Aorta (tissue), 5 donors: ENCODE results near the gene CYFIP2. TPM values are rescaled to one million over a fixed set of nuclear protein-coding genes. Genes with fewer than 3 reads are reported as not detected.
A peak's percentile ranks its signal among the peaks of the same experiment; 100 is the strongest.

Experiments used
- ATAC-seq: fragments of 200-7000 bp; cut with Tn5 transposase; one replicate; pipeline ENCODE4 v1.9.1; 2022; ENCODE audit warnings: moderate library complexity; ENCODE audit not compliant: low FRiP score
- DNase-seq, 2 donors: peaks; one replicate each; pipeline ENCODE4 v3.0.0-alpha.2; 2020
- H3K27ac ChIP-seq, 2 donors: one replicate each; pipeline ENCODE4 v1.5.1; 2013; ENCODE audit warnings: low read length in 2 of 2, mild to moderate bottlenecking in 2 of 2, moderate library complexity in 2 of 2, control low read depth in 1 of 2, inconsistent platforms in 1 of 2, low read depth in 1 of 2
- H3K27me3 ChIP-seq, 2 donors: one replicate each; pipeline ENCODE4 v1.6.1; 2013; ENCODE audit warnings: control low read depth in 1 of 2, low read length in 1 of 2, mild to moderate bottlenecking in 1 of 2, moderate library complexity in 1 of 2; ENCODE audit not compliant: insufficient read depth in 2 of 2, control insufficient read depth in 1 of 2
- H3K36me3 ChIP-seq, 2 donors: one replicate each; pipeline ENCODE4 v1.6.1; 2013; ENCODE audit warnings: control low read depth in 1 of 2, low read length in 1 of 2, mild to moderate bottlenecking in 1 of 2; ENCODE audit not compliant: insufficient read depth in 2 of 2, control insufficient read depth in 1 of 2
- H3K4me1 ChIP-seq, 2 donors: one replicate each; pipeline ENCODE4 v1.6.1; 2013; ENCODE audit warnings: low read length in 2 of 2, control low read depth in 1 of 2, mild to moderate bottlenecking in 1 of 2, moderate library complexity in 1 of 2; ENCODE audit not compliant: insufficient read depth in 2 of 2, control insufficient read depth in 1 of 2
- H3K4me3 ChIP-seq, 2 donors: one replicate each; pipeline ENCODE4 v1.5.1; 2013; ENCODE audit warnings: low read length in 2 of 2, control low read depth in 1 of 2, mild to moderate bottlenecking in 1 of 2
- H3K9me3 ChIP-seq: one replicate; pipeline ENCODE4 v1.6.1; 2013; ENCODE audit warnings: mild to moderate bottlenecking, low read length; ENCODE audit not compliant: control insufficient read depth
- WGBS, 2 donors: extraction: QIAGEN DNeasy Blood & Tissue Kit; methylation state at CpG; one replicate each; pipeline ENCODE4 v1.1.7; 2013; 5-methylcytosine and 5-hydroxymethylcytosine counted together
- intact Hi-C, 2 donors: fragments of 100-400 bp; cut with DNase I; formaldehyde crosslinking; loops; one replicate each; pipeline versions ENCODE4 v1.14.2 to v1.15.0; 2022
- polyA plus RNA-seq, 2 donors: library from polyadenylated mRNA; stranded (reverse); fragments of 200-250 nt; gene quantifications; one replicate each; pipeline ENCODE4 v1.2.3, GENCODE V29; 2013
- total RNA-seq, 2 donors: library from RNA; stranded (reverse); fragmentation: NEBNext Ultra II Directional; extraction: Animal tissue kit (Norgen Biotek cat#: 25700); gene quantifications; one replicate each; pipeline ENCODE4 v1.2.1, GENCODE V29; 2021
- donor health status: healthy with polysubstance abuse.
- donor health status: Bipolar disorder and iron deficiency.
- donor health status: DM: no; HTN: no; CAD: no.
- donor health status: DM: no; HTN: no; CAD: no.
- donor health status: DM: yes; HTN: yes; CAD: no.

The CYFIP2 gene
- total and polyA plus RNA-seq, 4 donors: 42.0 to 144 (median 113) TPM

- no peaks in the 10 kb centered on the region for H3K9me3 ChIP-seq
- no peaks in the 10 kb centered on the region for H3K4me1 ChIP-seq
- H3K4me3 ChIP-seq: no peak overlapping the region
- DNase-seq: no peak
- H3K27me3 ChIP-seq: no peaks in the 10 kb centered on the region
- no peak for ATAC-seq
- WGBS, 2 donors: 57 to 62% methylated on average over 8 of the region's 8 CpGs
- no peaks in the 10 kb centered on the region for H3K36me3 ChIP-seq
- no peak overlapping the region for H3K27ac ChIP-seq
- intact Hi-C loops: no loop called here
Observed at GRCh38 chr5:157267761-157268480, 2.0 kb downstream of the CYFIP2 start.

GRCh38 chr5:157269165-157269671 lies 3.3 kb downstream of the CYFIP2 start:
- no peaks in the 10 kb centered on the region for H3K4me1 ChIP-seq
- intact Hi-C loops: no loop called here
- no peaks in the 10 kb centered on the region for H3K27me3 ChIP-seq
- 80 to 82% methylated on average over 6 of the region's 6 CpGs for WGBS, 2 donors
- H3K9me3 ChIP-seq: no peaks in the 10 kb centered on the region
- DNase-seq (no peak), ATAC-seq (no peak)
- no peak overlapping the region for H3K4me3 ChIP-seq
- no peaks in the 10 kb centered on the region for H3K36me3 ChIP-seq
- H3K27ac ChIP-seq: no peak overlapping the region

- Histone ChIP-seq H3K27me3 (no peaks in the 10 kb centered on the region), H3K36me3 (no peaks in the 10 kb centered on the region), H3K4me1 (no peaks in the 10 kb centered on the region), H3K27ac (no peak overlapping the region), H3K4me3 (no peak overlapping the region), H3K9me3 (no peaks in the 10 kb centered on the region)
- 89 to 95% methylated on average over 4 of the region's 4 CpGs for WGBS, 2 donors
- DNase-seq (no peak), ATAC-seq (no peak)
- intact Hi-C loops: no loop called here
Observed at GRCh38 chr5:157269761-157270272, 3.9 kb downstream of the CYFIP2 start.

GRCh38 chr5:157270771-157271170 lies 4.8 kb downstream of the CYFIP2 start:
- DNase-seq (no peak), ATAC-seq (no peak)
- Histone ChIP-seq H3K9me3 (no peaks in the 10 kb centered on the region), H3K36me3 (no peaks in the 10 kb centered on the region), H3K27me3 (no peaks in the 10 kb centered on the region), H3K4me3 (no peak overlapping the region), H3K4me1 (no peaks in the 10 kb centered on the region), H3K27ac (no peak overlapping the region)
- 74 to 81% methylated on average over 3 of the region's 3 CpGs for WGBS, 2 donors
- intact Hi-C loops: no loop called here

- H3K36me3 ChIP-seq: no peaks in the 10 kb centered on the region
- ATAC-seq (peak; percentile 45), DNase-seq (peak in 1 of 2 donors; percentile 61)
- no peaks in the 10 kb centered on the region for H3K27me3 ChIP-seq
- intact Hi-C loops: no loop called here
- no peak overlapping the region for H3K4me3 ChIP-seq
- H3K4me1 ChIP-seq: no peaks in the 10 kb centered on the region
- no peaks in the 10 kb centered on the region for H3K9me3 ChIP-seq
- H3K27ac ChIP-seq: no peak overlapping the region
- 92% methylated on average over 12 of the region's 12 CpGs for WGBS, 2 donors
Observed at GRCh38 chr5:157271740-157272271, 5.9 kb downstream of the CYFIP2 start.

GRCh38 chr5:157273131-157273556 lies 7.2 kb downstream of the CYFIP2 start:
- Histone ChIP-seq H3K4me3 (no peak overlapping the region), H3K36me3 (no peaks in the 10 kb centered on the region), H3K4me1 (no peaks in the 10 kb centered on the region), H3K27me3 (no peaks in the 10 kb centered on the region), H3K9me3 (no peaks in the 10 kb centered on the region), H3K27ac (no peak overlapping the region)
- DNase-seq (no peak), ATAC-seq (no peak)
- intact Hi-C loops: no loop called here
- 88 to 93% methylated on average over 1 of the region's 1 CpG for WGBS, 2 donors

GRCh38 chr5:157275403-157275802 lies 9.5 kb downstream of the CYFIP2 start:
- H3K36me3 ChIP-seq: no peaks in the 10 kb centered on the region
- H3K4me1 ChIP-seq: no peaks in the 10 kb centered on the region
- intact Hi-C loops: no loop called here
- DNase-seq: no peak
- no peak for ATAC-seq
- no peaks in the 10 kb centered on the region for H3K27me3 ChIP-seq
- 95 to 100% methylated on average over 1 of the region's 1 CpG for WGBS, 2 donors
- no peak overlapping the region for H3K4me3 ChIP-seq
- no peaks in the 10 kb centered on the region for H3K9me3 ChIP-seq
- H3K27ac ChIP-seq: no peak overlapping the region

- DNase-seq (no peak), ATAC-seq (no peak)
- H3K27ac ChIP-seq: no peak overlapping the region
- no peaks in the 10 kb centered on the region for H3K4me1 ChIP-seq
- intact Hi-C loops: no loop called here
- no peaks in the 10 kb centered on the region for H3K9me3 ChIP-seq
- H3K4me3 ChIP-seq: no peak overlapping the region
- H3K27me3 ChIP-seq: no peaks in the 10 kb centered on the region
- 97 to 98% methylated on average over 2 of the region's 2 CpGs for WGBS, 2 donors
- no peaks in the 10 kb centered on the region for H3K36me3 ChIP-seq
Observed at GRCh38 chr5:157278319-157279037, 12.6 kb downstream of the CYFIP2 start.
